ENCODE results near the gene PYY.

DNA sequence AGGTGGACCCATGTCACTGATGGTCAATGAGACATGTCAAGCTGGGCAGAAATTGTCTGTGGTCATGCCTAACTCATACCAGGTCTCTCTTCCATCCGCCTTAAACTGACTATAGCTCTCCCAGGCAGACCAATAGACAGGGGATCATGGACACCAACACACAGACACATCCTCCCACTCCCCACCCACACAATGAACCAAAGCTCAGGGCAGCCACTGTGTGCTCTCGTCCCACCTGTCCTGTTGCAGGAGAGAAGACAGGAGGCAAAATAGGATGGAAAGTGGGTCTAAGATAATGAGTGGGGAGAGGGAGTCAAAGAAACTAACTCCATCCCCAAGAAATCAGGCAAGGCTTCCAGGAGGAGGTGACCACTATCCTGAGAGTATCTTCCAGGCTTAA lies 3.2 kb downstream of the PYY start:
- TF ChIP-seq, protein P1, sequence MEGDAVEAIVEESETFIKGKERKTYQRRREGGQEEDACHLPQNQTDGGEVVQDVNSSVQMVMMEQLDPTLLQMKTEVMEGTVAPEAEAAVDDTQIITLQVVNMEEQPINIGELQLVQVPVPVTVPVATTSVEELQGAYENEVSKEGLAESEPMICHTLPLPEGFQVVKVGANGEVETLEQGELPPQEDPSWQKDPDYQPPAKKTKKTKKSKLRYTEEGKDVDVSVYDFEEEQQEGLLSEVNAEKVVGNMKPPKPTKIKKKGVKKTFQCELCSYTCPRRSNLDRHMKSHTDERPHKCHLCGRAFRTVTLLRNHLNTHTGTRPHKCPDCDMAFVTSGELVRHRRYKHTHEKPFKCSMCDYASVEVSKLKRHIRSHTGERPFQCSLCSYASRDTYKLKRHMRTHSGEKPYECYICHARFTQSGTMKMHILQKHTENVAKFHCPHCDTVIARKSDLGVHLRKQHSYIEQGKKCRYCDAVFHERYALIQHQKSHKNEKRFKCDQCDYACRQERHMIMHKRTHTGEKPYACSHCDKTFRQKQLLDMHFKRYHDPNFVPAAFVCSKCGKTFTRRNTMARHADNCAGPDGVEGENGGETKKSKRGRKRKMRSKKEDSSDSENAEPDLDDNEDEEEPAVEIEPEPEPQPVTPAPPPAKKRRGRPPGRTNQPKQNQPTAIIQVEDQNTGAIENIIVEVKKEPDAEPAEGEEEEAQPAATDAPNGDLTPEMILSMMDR (IDR thresholded peaks at IDR 0.05): no peak
- no peak for TF ChIP-seq POLR2A (IDR thresholded peaks at IDR 0.05)
- TF ChIP-seq EP300 (IDR thresholded peaks at IDR 0.05): no peak
- TF ChIP-seq POLR2AphosphoS5 (IDR thresholded peaks at IDR 0.05): no peak
